Neural crest cell (in vitro differentiated cells): ENCODE data around the gene B9D2. TPM values are rescaled to one million over a fixed set of nuclear protein-coding genes. Genes with fewer than 3 reads are reported as not detected.

Experiments
- DNase-seq: peaks from one replicate; pipeline ENCODE4 v3.0.0; 2021; ENCODE audit warnings: low read depth, mixed read lengths, low spot score
- H3K27ac Mint-ChIP-seq: one replicate; pipeline ENCODE4 v1.8.0; 2021; ENCODE audit warnings: mild to moderate bottlenecking, mixed read lengths; ENCODE audit not compliant: unreplicated experiment
- H3K27me3 Mint-ChIP-seq: 2 replicates; pipeline ENCODE4 v1.8.0; 2021; ENCODE audit warnings: low read depth, mild to moderate bottlenecking, mixed read lengths
- H3K36me3 Mint-ChIP-seq: 2 replicates; pipeline ENCODE4 v1.8.0; 2021; ENCODE audit warnings: low read depth, mild to moderate bottlenecking, mixed read lengths
- H3K4me1 Mint-ChIP-seq: 2 replicates; pipeline ENCODE4 v1.8.0; 2021; ENCODE audit warnings: mixed read lengths
- H3K4me3 Mint-ChIP-seq: one replicate; pipeline ENCODE4 v1.8.0; 2021; ENCODE audit warnings: mild to moderate bottlenecking, mixed read lengths
- H3K9me3 Mint-ChIP-seq: 2 replicates; pipeline ENCODE4 v1.8.0; 2021; ENCODE audit warnings: mixed read lengths
- CTCF ChIP-seq: fragments of 200-600 bp; sonication (generic); conservative IDR thresholded peaks from 2 replicates; pipeline ENCODE4 v1.5.0; 2021; ENCODE audit warnings: antibody characterized with exemption, mild to moderate bottlenecking
- total RNA-seq: library from RNA; stranded (reverse); gene quantifications from 2 replicates; pipeline ENCODE4 v1.2.1, GENCODE V29; 2021

The B9D2 gene
- total RNA-seq, 1 donor from 2014 or later, result 13.8 TPM

DNA sequence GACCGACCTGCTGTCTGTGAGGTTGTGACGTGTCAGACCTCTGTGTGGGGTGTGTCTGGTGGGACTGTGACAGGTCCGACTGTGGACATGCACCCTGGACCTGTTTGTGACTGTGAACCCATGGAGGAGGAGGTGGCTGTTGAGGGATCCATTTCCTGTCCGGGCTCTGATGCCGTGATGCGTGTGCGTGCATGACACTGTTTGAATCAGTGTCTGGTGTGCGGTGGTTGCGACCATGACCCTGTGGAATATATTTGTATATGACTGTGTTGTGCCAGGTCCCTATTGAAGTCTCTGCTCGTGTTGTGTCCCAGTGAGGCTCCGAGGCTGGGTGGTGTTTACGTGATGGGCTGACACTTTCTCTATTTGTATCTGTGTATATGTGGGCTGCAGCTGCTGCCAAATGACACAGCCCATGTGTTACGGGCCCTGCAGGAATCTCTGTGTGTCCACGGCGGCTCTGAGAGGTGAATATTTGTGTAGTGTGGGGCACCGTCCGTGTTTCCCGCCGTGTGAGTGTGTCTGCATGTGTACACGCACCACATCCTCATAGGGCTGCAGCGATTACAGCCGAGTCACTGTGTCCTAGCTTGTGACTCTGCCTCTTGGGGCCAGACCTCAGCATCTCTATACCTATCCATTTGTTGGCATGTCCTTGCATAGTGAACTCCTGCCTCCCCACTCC is 35.6 kb downstream of the B9D2 start:
- no peaks in the 10 kb centered on the region for H3K36me3 Mint-ChIP-seq
- no peak overlapping the region for H3K27ac Mint-ChIP-seq
- H3K9me3 Mint-ChIP-seq, result no peaks in the 10 kb centered on the region
- peaks cover 36% of the 10 kb centered on the region for H3K27me3 Mint-ChIP-seq
- H3K4me1 Mint-ChIP-seq, result peaks cover 39% of the 10 kb centered on the region
- no peak for DNase-seq
- TF ChIP-seq CTCF, result no peak
- peak overlapping the region; percentile 65 for H3K4me3 Mint-ChIP-seq

- DNase-seq, result no peak
- peak overlapping the region; percentile 65 for H3K4me3 Mint-ChIP-seq
- peaks cover 46% of the 10 kb centered on the region for H3K4me1 Mint-ChIP-seq
- H3K36me3 Mint-ChIP-seq, result no peaks in the 10 kb centered on the region
- no peaks in the 10 kb centered on the region for H3K9me3 Mint-ChIP-seq
- no peak overlapping the region for H3K27ac Mint-ChIP-seq
- peaks cover 36% of the 10 kb centered on the region for H3K27me3 Mint-ChIP-seq
- TF ChIP-seq CTCF, result no peak
These were observed 36.3 kb downstream of the B9D2 start for GRCh38 chr19:41327576-41328156.

DNA sequence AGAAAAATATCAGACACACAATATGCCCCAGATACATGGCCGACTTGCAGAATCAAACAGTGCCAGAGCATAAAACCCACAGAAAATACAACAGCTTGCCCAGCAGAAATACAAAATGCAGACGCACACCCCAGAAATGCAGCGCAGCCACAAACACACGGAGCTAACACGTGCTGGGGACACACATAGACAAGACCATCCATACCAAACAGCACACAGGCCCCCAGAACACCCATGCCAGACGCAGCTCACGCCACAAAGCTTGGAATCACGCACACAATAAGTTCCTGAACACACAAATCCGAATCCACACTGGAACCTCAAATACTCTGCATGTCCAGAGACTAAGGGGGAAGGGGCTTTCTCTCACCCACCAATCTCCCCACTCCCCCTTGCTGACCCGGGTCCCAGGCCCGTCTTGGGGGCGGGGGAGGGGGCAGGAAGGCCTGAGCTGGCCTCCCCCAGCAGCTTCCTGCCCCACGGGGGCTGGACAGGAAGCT is 36.8 kb downstream of the B9D2 start:
- H3K4me1 Mint-ChIP-seq, result peaks cover 47% of the 10 kb centered on the region
- no peaks in the 10 kb centered on the region for H3K36me3 Mint-ChIP-seq
- peaks cover 36% of the 10 kb centered on the region for H3K27me3 Mint-ChIP-seq
- TF ChIP-seq CTCF, result no peak
- peak overlapping the region; percentile 68 for H3K4me3 Mint-ChIP-seq
- no peaks in the 10 kb centered on the region for H3K9me3 Mint-ChIP-seq
- H3K27ac Mint-ChIP-seq, result peak overlapping the region; percentile 96
- DNase-seq, result no peak

DNA sequence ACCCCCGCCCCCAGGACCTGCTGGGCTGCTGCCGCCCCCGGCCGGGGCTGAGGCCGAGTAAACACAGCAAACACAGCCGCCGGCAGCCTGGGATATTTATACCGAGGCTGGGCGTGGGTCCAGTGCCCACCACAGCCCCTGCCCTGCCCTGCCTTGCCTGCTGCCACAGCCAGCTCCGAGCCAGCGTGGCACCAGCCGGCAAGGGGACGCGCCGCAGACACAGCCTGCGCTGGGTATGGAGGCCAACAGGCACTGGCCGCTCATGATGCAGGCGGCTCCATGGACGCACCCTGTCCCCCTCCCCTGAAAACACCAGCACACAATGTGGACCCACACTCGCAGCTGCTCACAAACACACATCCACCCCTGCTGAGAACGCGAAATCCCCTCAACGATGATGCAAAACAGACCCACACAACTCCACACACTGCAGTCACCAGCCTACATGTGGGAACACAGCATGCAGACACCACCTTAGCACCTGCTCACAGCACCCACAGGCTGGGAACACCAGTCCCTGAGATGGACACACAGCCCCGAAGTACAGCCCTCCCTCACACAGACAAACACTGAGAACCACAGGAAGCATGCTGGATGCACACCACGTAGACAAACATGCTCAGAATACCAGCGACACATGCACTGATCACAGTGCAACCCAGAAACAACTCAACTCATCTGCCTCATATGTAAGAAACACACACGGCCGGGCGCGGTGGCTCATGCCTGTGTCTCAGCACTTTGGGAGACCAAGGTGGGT is 37.8 kb downstream of the B9D2 start:
- Mint-ChIP-seq H3K27ac (peak overlapping the region; percentile 32), H3K36me3 (no peaks in the 10 kb centered on the region), H3K27me3 (peaks cover 39% of the 10 kb centered on the region), H3K9me3 (no peaks in the 10 kb centered on the region), H3K4me1 (peaks cover 54% of the 10 kb centered on the region), H3K4me3 (peak overlapping the region; percentile 68)
- TF ChIP-seq CTCF, result no peak
- no peak for DNase-seq

GRCh38 chr19:41325640-41325946 is 38.4 kb downstream of the B9D2 start:
- Mint-ChIP-seq H3K27me3 (peaks cover 39% of the 10 kb centered on the region), H3K4me3 (peak overlapping the region; percentile 33), H3K4me1 (peaks cover 54% of the 10 kb centered on the region), H3K27ac (peak overlapping the region; percentile 12), H3K9me3 (no peaks in the 10 kb centered on the region), H3K36me3 (no peaks in the 10 kb centered on the region)
- TF ChIP-seq CTCF, result no peak
- DNase-seq, result no peak
